ENCODE results near the gene EFNA5.

EFNA5 gene

DNA sequence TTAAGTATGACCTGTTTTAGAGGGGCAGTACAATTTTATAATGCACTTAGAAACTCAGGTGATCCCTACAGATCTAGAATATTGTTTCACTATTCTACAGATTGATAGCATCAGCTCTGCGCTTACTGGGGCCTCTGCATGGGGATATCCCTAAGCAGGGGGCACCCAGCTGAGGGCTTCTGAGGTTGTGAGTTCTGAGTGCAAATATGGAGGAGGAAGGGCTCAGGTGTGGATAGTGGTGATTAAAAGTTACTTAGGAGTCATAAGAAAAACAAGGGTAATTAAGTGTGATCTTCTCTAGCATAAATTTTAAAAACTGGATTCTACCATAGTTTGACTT is 274.4 kb downstream of the EFNA5 start:
- no peak for DNase-seq (ENCODE audit: low read depth in 2 of 2)

DNA sequence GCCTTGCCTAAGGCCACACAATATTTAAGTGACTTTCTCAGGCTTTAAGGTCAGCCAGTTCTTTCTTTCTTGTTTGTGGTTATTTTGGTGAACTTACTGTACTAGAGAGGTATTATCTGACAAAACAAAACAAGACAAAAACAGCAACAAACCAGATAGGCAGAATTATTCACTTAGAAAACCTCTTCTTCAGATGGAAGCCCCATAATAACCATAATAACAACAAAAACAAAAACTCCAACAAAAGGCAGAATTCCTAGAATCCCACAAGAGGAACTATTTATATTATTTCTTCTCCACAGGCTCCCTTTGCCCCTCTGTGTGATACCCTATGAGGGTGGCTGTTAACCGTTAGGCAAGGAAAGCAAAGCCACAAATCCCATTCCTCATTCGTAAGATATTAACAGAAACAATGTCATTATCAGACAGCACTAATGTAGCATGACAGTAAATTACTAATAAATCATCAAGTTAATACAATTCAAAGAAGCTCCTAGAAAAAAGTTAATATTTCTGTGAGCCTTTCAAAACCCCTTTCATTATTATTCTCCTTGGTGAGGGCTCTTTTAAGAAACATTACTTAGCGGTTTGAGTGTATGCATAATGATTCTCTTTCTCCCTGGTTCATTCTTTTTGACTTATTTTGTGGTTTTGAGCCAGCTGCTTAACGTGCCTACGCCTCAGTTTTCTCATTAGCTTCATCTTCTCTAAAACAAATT is 274.9 kb downstream of the EFNA5 start:
- DNase-seq (ENCODE audit: low read depth in 2 of 2): no peak

DNA sequence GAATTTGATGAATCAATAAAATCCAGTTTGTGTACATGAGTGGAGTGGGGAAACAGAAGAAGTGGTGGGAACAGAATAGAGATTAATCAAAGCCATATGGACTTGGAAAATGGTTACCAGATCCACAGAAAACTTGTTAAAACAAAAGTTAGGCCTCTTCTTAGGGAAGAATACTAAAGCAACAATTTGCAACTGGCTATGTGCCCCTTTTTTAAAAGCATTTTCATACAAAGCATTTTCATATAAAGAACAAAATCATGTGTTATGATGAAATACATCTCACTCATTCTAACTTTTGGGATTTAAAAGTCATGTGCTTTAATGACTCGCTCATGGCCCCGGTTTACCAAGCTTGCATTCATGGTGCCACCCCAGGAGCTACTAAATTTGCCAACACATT is 276.9 kb downstream of the EFNA5 start:
- no peak for DNase-seq (ENCODE audit: low read depth in 2 of 2)

DNA sequence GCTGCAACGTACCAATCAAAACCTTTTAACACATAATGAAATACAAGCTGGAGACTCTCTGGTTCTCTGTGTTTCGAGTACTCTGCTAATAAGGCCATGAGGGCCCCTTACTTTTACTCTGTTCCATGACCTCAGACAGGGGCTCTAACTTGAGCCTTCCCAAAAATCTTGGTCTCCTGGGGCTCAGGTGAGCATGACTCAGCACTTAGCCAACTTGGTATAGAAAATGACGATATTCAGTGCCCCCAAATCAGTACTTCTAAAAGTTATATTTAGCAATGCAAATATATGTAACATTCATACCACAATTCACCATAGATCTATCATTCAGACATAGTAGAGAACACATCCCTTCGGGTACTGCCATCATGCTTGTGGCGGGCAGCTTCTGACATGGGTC is 278.9 kb downstream of the EFNA5 start:
- no peak for DNase-seq (ENCODE audit: low read depth in 2 of 2)

DNA sequence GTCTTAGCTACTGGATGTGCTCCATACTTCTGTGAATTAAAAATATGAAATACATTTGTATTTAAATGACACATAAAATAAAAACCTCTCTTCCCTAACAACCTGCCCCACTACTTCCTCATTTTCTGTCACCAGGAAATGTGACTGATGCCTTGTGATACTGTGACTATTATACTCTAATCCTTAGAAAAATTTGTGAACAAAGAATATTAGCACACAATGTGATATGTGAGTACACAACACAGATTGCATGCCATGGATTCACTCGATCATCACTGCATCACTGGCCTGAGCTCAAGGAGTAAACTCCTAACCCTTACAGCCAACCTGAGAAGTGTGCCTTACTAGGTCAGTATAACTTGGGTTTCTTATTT is 281.0 kb downstream of the EFNA5 start:
- DNase-seq (ENCODE audit: low read depth in 2 of 2): no peak

DNA sequence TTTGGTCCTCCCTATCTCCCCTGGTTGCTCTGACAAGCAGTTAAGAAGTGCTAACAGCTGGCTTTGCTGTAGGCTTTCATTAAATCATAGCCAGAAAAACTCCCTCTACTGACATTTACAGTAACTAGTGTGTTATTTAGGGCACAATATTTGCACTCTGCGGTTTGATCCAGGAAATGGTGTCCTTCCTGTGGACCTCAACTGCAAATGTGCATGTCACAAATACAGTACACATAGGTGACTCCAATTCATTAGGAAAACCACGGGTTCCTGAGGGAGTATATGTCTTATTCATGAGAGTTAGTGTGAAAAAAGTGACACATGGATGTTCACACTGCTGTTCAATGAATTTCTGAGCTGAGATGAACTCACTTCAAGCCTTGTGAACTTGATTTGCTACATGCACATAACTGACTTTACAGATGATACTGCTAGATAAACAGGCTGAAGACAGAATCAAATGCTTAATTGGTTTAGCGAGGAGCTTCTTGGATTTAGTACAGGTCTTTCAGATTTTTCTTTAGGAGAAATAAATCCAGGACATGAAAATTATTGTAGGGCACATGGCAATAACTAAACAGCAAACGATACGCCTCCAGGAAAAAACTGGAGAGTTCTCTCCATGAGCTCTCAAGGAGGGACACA is 281.5 kb downstream of the EFNA5 start:
- no peak for DNase-seq (ENCODE audit: low read depth in 2 of 2)

DNA sequence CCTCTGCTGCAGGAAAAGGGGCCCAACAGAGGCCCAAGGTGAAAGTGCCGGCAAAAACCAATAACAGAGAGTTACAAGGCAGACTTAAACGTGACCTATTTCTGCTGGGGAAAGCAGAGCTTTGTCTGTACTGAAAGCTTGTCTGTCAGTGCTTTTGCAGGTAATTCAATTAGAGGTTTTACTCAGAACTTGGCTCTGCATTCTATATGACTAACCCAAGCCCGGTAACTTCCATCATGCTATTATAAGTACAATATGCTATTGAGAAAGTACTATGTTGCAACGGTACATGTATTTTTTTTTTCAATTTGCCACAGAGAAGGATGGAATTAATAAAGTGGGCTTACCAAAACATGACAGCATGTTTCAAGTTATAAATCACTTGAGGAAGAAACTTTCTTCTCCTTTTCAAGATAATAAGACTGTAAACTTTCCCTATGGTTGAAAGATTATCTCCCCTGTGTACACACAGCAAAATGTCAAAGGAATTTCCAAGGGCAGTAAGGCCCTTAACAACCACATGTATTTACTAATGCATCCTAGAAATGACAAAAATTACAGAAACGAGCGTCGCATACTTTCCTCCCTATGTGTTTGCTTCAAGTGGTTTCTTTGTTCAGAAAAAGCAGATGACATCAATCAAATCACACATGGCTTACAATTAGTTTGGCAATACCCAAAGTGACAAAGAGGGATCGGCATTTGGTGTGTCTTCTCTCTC is 282.4 kb downstream of the EFNA5 start:
- no peak for DNase-seq (ENCODE audit: low read depth in 2 of 2)

DNA sequence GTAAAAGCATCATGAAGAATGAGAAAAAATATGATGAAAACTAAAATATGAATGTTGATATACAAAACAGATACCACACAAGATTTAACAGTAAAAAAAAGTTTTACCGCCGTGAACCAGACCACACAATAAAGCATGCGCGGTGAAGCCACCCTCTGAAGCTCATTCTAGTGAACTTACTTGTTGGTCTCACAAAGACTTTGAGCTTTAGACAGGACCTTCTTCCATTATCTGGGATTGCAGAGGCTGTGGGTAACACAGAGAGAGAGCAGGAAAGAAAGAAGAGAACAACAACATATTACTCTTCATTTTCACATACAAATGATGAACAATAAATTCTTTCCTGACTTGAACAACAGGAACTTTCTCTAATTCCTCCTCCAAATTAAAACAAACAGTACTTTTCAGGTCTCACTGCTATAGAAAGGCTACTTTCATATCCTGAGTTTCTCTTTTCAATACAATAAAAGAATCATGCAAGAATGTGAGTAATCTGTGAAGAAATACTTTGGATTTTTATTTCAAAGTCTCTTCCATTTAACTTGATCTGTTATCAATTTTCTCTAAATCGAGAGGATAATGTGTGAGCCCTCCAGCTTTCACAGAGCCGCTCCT is 283.1 kb downstream of the EFNA5 start:
- no peak for DNase-seq (ENCODE audit: low read depth in 2 of 2)

DNA sequence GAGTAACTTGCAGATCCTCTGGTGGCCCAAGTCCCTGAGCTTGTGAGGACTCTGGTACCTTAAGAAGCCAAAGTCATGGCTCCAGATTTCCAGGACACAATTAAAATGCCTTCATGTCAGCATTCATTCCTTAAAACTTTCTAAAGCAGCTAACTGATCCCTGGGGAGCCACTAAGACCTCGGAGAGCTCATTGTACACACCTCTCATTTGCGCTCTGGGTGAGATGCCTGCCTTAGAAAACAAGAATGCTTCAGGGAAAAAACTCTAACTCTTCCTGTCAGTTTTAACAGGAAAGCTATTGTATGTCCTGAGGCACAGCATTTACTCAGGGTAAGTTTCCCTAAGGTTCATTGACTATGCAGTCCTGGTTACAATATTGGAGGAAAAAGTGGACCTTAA is 285.0 kb downstream of the EFNA5 start:
- no peak for DNase-seq (ENCODE audit: low read depth in 2 of 2)

DNA sequence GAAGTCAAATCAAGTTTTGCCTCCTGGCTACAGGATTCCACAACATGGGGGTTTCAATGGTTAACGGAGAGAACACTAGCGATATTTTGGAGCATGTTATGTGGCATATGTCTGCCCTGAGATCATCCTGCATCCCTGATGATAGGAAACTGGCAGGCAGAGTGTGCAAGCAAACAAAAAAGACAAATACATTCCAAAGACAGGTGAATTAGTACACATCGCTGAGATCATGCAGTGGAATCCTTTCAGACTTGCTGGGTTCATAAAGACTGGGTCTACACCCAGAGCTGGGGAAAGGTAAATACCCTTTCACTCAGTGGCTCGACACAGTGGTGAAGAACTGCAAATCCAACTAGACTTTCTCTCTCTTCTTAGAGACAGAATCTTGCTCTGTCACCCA is 286.5 kb downstream of the EFNA5 start:
- DNase-seq (ENCODE audit: low read depth in 2 of 2): no peak

DNA sequence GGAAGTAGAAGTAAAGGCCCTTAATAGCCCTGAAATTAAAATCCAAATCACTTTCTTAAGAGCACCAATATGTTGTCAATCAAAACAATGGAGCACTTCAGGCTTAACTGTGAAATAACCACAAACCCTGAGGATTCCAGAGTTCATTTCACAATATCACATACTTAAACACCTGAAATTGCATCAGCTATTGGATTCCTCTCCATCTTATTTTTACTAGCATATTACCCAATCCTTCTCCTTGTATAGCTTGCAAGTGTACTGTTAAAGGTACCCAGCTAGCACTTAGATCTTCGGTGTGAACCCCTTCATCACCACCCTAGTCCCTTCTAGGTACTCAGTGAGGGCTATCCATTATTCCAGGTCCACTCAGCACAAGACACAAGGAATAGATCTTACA is 287.3 kb downstream of the EFNA5 start:
- DNase-seq (ENCODE audit: low read depth in 2 of 2): no peak

DNA sequence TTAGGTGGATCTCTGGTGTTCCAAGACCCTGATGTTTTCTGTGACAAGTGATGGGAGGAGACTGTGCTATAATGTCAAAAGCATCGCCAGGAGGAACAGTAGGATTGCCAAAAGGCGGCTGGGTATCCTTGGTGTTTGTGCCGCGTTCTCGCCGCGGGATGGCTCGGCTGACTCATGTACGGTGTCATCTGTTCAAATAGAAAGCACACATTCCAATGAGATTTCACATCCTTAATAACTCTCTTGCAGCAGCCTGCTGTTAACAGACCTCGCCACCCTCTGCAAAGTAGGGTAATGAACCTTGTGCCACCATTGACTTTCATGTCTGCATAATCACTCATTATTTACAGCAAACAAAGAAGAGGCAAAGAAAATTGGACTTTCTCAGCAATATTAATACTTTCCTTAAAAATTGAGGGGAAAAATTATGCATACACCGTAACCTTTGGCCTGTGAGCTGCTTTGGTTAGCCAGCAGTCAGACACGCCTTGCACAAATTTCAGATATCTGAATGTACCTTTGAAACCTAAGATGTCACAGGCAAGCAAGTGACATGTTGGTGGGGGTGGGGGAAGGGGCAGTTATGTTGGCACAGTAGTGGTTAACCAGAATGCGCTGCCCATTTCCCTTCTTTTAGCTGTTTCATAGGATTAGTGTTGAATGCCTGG is 289.4 kb downstream of the EFNA5 start:
- DNase-seq (ENCODE audit: low read depth in 2 of 2): no peak

DNA sequence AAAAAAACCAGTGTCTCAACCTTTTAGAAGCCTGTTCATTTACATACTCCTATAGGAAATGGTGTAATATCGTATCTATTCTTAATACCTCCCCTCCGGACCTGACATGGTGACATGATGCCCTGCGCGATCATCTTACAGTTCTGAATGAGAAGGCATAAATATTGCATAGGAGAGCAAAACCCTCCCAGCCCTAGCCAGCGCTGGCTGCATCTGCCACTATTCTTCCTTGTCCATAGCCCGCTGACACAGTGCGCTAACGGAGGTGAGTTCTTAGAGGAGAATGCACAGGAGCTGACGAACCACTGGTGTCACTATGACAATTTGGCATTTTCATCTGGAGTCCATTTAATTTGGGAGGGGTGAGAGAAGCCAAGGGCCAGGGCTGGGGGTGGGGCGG is 290.1 kb downstream of the EFNA5 start:
- no peak for DNase-seq (ENCODE audit: low read depth in 2 of 2)

DNA sequence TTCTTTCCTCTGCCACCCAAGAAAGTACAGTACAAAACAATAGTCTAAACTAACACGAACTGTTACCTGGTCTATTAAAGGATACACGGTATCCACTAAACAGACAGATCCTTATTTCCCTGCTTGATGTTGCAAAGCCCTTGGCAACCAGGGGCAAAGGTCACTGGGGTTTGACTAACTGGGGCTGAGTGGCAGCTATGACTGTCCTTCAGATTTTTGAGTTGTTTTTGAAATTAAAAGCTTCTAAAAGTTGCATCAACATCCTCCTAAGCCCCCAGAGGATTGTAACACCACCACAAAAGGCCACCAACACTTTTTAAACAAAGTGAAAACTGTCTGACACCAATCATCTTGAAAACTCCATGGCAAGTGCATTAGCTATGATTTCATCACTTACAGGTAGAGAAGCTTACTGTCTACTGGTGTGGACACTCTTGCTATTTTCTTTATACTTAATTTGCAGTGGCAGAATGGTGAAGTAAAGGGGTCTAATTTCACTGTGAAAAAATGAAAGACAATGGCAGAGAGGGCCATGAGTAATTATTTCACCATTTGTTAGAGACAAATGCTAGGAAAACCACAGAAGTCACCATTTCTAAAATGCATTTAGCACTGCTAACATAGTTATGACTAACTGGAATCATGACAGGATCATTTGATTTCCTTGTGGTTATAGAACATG is 292.4 kb downstream of the EFNA5 start:
- DNase-seq (ENCODE audit: low read depth in 2 of 2): no peak

DNA sequence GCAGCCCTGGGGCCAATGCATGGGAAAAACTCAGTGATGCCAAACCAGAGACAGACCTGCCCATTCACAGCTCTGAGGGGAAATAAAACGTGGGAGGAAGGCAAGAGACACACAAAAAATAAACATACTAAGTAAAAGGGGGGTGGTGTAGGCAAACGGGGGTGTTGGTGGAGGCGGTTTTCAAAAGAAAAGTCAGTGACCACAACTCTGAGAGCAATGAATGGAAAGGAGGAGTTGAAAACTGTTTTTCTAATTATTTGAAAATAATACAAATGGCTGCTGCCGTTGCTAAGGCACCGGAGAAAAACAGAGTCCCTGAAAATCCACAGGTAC is 293.5 kb downstream of the EFNA5 start:
- no peak for DNase-seq (ENCODE audit: low read depth in 2 of 2)

DNA sequence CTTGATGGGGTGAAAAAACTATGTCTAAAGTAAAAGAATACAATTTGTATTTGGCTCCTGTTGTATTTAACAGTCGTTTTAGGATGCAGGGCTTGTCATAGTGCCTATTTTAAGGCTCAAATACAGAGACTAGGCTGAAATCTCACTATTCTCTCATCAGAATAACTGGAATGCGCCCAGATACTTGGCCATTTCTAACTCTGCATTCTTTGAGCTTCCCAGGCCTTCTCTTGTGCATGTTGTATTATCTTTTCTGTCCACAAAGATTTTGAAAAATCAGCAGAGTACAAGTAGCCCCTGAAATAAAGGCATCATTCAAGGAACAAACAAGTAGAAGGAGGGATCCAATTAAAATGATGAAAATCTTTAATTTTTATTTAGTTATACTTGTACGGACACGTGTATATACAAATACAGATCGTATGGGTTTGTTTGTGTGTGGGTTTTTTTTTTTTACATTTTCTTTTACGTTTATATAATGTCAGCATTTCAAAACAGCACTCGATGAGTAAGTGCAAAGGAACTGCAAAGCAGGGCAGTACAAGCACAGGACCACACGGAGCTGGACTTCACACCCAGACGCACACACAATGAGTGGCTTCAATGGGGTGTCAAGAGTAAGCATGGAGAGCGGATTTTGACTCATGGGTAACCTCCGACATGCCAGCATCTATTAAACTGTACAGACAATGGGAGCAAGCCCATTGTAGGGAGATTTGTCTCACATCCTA is 294.0 kb downstream of the EFNA5 start:
- no peak for DNase-seq (ENCODE audit: low read depth in 2 of 2)

DNA sequence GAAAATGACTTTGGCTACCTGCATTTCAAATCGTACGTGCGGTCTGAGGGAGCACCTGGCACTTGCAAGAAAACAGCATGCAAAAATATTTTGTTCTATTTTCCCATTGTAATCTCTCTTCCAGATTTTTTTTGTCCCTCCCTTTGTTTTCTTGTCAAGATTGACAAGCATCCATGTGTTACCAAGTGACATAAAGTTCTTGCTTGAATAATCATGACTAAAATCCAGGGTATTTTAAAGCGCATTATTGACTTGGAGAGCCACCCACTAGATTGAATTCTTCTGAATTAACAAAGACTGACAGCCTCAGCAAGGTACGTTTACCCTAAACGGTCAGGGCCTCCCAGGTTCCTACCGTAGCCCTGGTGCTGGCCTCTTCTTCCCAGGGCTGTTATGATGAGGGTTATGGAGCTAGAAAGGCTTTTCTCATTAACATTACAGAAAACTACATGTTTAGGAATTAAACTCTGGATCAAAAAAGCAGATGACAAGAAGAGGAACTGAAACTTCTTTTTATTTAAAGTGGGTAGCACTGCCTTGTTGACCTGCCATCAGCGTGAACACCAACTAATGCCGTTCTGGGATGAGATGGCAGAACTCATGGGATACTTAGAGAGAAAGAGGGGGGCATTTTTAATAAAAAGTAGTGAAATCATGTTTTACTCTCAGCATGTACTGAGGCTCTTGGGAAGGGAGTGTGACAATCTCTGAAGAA is 297.0 kb downstream of the EFNA5 start:
- no peak for DNase-seq (ENCODE audit: low read depth in 2 of 2)

DNA sequence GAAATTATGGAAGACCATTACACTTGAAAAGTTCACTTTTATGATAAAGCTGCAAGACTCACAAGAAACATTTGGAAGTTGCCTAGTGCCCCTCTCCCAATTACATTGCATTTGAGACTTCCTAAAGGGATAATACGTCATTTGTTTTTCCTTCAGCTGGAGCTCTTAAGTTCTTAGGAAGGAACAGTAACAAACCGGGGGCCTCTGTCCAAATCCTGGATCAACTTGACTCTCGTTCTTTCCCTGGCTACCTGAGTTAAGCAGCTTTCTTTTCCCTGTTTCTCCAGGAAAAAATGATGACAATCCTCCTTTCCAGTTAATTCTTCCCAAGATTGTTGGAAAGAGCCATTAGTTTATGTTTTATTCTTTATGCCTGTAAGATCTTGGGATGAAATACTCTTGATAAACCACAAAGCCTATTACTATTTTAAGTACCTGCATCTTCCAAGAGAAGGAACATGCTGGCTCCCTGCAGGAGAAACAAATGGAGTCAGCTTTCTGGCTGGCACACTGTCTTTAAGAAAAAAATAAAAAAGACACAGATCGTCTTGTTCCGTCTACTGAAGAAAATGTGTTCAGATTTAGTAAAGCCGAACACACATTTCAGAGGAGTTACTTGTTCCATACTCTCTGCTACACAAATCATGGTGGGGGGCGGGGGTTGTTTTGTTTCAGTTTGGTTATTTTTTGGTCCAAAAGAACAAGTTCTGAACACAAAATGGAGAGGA is 297.9 kb downstream of the EFNA5 start:
- DNase-seq (ENCODE audit: low read depth in 2 of 2): no peak

DNA sequence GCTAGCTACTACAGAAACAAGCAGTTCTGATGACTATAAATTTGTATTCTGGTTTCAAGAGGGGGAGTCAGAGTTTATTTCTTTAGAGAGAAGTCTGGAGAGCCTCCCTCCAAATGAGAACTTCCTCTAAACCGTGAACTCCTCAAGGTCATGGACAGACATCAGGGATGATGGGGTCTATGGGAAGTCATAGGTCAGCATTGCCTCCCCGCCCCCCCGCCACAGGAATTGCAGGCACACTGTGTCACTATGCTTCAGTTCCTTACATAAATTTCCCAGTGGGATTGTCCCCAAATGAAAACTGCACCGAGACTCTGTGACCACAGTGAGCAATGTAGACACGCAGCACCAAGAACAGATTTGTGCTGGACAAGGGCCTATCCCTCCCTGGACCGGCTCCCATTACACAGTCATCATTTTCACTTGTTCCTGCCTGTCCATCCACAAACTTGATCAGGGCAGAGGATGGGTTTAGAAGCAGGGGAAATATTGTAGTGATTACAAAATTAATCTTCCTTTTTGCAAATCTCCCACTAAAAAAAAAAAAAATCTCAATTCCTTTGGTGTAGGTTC is 300.3 kb downstream of the EFNA5 start:
- no peak for DNase-seq (ENCODE audit: low read depth in 2 of 2)

DNA sequence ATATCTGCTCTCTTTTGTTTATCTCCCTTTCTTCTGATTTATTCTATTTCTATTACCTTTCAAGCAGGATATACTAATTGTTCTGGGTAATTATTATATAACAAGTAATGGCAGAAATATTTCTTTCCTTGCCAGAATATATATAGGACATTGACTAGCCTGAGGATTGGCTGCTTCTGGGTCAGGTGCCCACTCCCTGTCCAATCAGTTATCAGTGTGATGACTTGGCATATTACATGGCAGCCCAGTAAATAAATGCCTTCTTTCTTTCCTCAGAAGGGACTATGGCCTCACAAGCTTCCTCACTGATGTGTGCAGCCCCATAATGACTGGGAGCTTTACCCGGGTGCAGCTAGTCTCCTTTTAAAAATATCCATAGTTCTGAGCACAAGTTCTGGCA is 301.1 kb downstream of the EFNA5 start:
- DNase-seq (ENCODE audit: low read depth in 2 of 2): no peak
